Stimulated activated CD8-positive, alpha-beta memory T cell treated with anti-CD3 and anti-CD28 coated beads, Interleukin-15, amount 100 ng/mL, for 48 hours (primary cell): ENCODE measurements around the gene AK8.
"Not testable (repeated sequence)": the region's sequence is repeated elsewhere in the genome, so short reads cannot be mapped to it uniquely, and the experiment has no call there.

Experiments used
- DNase-seq, 2 donors: peaks; one replicate each; pipeline ENCODE4 v3.0.0-alpha.2; 2020; ENCODE audit warnings: low read depth in 2 of 2

The AK8 gene

DNA sequence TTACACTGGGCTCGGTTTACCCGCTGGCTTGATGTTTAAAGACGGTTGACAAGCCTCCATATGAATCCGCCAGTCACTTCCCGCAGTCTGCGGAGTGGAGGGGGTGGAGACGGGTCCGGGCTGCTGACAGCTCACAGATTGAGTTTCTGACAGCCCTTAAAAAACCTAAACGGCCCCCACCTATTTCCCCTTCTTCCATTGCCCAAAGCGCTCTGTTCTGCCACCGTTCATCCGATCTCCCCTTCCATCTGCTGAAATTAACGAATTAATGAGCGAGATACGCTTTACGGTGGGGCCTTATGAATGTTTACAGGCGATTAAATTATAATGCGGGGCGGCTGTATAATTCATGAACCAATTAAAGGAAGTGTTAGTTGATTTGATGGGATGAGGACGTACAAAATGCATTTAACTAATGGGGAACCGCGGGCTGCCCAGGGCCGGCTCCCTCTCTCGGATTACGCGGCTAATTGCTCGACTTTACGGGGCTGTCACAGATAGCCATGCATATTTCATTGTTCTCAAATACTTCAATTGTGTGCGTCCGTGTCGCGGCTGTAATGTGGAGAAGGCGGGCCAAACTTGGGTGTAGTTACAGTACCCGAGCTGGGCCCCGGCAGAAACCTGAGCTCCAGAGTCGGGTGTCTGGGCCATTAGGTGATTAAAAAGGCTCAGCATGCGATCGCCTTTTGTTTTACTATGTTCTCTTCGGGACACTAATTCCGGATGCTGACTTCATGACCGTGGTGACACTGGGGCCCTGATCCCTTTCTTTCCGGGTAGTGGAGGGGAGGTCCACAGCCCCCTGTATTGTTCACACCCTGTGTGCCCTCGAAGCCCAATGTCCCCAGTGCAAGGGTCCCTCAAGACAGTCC lies 133.0 kb downstream of the AK8 start:
- no peak for DNase-seq

DNA sequence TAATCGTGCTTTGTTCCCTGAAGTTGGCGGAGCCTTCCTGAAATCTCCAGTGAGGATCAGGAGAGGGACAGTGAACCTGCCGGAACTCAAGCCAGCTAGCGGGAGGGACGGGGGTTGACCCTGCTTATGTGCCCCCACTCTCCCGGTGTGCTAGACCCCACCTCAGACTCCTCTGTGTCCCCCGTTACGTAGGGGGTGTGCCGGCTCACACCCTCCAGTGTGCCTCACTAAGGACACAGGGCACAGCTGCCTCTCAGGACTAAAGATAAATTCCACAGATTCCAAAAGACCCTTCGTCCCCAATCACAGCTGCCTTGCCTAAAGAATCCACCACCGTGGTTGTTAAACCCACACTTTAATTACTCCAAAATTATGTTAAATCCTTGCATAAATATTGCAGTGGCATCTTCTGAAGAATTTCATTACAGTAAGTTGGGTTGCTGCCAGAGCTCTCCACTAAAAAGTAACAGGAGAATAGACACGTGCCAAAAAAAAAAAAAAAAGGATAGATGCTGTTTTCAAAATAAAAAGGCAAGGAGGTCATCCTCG lies 134.1 kb downstream of the AK8 start:
- DNase-seq = no peak

- DNase-seq = no peak
Measured at GRCh38 chr9:132742821-132743311, 135.2 kb downstream of the AK8 start.

GRCh38 chr9:132740526-132741309 lies 137.4 kb downstream of the AK8 start:
- DNase-seq = no peak

DNA sequence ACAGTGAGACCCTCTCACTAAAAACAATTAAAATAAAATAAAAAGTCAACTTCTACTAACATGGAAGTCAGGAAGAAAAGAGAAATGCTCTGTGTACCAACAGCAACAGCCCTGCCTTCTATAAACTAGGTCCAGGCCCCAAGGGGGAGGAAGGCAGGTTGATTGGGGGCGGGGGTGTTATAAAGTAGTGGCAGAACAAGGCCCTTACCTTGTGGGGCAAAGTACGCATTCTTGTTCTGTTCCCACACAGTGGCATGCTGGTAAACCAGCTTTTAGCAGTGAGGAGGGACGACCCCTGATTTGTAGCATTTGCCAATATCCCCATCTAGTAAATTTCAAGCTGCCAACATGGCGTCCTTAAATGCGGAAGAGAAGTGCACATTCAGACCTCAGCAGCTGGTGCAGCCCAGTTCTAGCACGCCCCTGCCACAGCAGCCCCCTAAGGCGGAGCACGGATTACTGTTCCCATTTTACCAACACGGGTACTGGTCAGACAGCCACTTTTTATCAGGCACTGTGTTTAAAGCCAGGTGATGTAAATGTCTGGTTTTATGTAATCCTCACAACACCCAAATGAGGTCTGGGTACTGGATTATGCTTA lies 138.3 kb downstream of the AK8 start:
- DNase-seq = no peak

DNA sequence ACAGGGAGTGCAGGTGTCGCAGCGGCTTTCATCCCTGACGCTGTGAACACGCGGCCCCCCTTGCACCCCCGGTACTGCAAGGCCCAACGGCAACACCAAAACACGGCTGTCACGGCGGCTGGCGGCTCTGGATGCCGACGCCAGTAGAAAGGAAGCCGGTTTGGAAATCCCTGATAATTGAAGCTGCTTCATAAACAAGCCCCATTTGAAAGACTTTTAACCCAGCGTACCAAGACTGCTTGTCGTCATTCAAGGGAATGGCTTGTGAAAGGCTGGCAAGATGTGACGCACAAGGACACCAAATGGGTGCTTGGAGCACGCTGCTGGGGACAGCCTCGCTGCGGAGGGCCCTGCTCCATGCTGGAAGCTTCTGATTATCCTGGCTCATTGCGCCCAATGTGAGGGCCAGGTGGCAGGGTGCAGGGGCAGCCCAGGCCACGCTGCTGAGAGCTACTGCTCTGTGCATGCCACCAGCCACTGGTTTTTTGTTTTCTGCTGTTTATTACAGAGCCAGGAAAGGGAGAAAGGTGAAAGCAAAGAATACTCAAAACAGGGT lies 144.7 kb downstream of the AK8 start:
- DNase-seq = no peak

DNA sequence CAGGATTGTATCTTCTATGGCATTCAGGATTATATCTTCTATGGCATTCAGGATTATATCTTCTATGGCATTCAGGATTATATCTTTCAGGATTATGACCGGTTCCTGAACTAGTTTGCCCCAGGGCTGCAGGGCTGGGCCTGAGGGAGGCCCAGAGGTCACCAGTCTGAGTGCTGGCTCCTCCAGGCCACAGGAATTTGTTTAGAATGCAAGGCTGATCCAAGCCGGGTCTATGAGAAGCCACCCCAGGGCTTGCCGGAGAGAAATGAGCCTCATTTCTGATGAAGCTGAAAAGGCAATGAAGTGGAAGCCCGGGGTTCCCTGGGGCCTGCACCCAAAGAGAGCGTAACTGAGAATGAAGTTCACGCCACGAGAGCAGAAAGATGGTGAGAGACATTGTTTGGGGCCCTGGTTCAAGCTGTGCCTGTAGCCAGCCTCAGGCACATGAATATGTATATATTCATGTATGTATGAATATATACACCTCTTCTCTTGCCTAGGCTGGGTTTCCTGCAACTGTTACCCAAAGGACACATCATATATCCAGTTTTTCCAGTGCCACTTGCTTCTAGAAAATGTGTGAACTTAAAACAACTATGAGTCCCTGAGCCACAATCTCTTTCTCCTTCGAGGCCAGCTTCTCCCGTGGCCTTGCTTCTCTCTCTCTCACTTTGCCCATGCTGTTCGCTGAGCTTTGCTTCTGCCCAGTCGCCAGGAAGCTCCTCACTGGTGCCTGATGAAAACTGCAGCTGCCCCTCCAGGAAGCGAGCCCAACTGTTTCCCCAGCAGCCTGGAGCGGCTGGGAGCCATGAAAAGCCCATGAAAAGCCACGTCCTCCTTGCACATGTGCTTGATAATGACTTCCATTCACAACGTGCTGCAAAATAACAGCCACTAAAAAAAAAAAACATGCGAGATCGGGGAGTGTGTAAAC lies 145.5 kb downstream of the AK8 start:
- no peak for DNase-seq

GRCh38 chr9:132731230-132731629 lies 146.9 kb downstream of the AK8 start:
- DNase-seq = no peak

DNA sequence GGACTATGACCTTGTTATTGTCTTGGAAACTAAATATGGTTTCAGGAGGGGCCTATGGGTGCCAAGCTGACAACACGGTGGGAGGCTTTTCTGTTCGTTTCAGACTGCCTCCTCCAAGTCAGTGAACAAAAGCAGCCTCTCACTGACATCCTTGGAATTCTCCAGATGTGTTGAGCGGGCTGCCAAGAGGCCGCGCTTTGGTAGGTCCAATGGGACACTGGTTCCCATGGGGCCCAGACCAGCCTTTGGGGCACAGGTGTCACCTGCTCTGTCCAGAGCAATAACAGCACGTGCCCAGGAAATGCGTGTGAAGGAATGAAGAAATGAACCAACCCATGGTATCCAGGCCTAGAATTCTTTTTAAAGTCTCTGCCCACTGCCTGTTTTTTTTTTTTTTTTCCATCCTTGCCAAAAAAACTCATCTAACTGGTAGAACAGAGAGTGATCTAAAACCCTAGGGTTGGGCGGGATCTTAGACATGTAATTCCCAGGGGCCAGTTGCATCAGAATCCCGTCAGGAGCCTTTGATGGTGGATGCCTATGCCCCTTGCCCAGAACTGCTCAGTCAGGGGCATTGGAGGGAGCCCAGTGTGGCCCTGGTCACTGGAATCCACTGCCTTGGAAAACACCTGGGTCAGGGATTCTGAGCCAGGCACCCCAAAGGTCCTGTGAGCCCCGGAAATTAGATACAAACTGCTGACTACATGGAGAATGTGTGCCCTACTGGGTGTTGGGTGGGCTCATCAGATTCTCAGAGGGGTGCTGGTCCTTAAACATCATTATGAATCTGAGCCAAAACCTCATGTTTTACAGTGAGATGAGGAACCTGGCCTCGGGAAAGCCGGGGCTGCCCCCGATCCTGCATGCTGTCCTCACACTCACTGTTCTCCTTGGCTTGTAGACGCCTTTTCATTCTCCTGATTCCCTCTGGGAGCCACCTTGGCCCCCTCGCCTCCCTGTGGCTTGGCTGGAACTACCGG lies 147.7 kb downstream of the AK8 start:
- no peak for DNase-seq

GRCh38 chr9:132729235-132729890 lies 148.7 kb downstream of the AK8 start:
- no peak for DNase-seq

GRCh38 chr9:132728497-132728896 lies 149.6 kb downstream of the AK8 start:
- DNase-seq = no peak

GRCh38 chr9:132728071-132728470 lies 150.0 kb downstream of the AK8 start:
- DNase-seq = no peak

GRCh38 chr9:132726576-132727130 lies 151.4 kb downstream of the AK8 start:
- DNase-seq = no peak

- no peak for DNase-seq
Measured at GRCh38 chr9:132725306-132725705, 152.8 kb downstream of the AK8 start.

- DNase-seq = no peak
Measured at GRCh38 chr9:132723809-132724208, 154.3 kb downstream of the AK8 start.

GRCh38 chr9:132722564-132723065 lies 155.5 kb downstream of the AK8 start:
- no peak for DNase-seq

GRCh38 chr9:132721661-132722060 lies 156.4 kb downstream of the AK8 start:
- DNase-seq = no peak

DNA sequence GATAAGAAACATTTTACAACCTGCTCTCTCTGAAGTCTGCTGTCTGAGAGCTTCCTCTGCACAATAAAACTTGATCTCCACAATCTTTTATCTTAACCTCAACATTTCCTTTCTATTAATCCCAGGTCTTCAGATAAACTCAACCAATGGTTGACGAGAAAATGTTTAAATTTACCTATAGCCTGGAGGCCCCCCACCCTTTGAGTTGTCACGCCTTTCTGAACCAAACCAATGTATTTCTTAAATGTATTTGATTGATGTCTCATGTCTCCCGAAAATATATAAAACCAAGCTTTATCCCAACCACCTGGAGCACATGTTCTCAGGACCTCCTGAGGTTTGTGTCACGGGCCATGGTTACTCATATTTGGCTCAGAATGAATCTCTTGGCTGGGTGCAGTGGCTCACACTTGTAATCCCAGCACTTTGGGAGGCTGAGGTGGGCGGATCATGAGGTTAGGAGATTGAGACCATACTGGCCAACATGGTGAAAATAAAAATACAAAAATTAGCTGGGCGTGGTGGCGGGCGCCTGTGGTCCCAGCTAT lies 159.6 kb downstream of the AK8 start:
- not testable (repeated sequence) for DNase-seq
